ENCODE data around the gene SLC17A4.

SLC17A4 gene

GRCh38 chr6:25816252-25816651 lies 61.7 kb downstream of the SLC17A4 start:
- TF ChIP-seq, protein P1, sequence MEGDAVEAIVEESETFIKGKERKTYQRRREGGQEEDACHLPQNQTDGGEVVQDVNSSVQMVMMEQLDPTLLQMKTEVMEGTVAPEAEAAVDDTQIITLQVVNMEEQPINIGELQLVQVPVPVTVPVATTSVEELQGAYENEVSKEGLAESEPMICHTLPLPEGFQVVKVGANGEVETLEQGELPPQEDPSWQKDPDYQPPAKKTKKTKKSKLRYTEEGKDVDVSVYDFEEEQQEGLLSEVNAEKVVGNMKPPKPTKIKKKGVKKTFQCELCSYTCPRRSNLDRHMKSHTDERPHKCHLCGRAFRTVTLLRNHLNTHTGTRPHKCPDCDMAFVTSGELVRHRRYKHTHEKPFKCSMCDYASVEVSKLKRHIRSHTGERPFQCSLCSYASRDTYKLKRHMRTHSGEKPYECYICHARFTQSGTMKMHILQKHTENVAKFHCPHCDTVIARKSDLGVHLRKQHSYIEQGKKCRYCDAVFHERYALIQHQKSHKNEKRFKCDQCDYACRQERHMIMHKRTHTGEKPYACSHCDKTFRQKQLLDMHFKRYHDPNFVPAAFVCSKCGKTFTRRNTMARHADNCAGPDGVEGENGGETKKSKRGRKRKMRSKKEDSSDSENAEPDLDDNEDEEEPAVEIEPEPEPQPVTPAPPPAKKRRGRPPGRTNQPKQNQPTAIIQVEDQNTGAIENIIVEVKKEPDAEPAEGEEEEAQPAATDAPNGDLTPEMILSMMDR (IDR thresholded peaks at IDR 0.05; ENCODE audit: low read depth, low read length): no peak
- DNase-seq (ENCODE audit: extremely low read depth, low read depth): no peak

DNA sequence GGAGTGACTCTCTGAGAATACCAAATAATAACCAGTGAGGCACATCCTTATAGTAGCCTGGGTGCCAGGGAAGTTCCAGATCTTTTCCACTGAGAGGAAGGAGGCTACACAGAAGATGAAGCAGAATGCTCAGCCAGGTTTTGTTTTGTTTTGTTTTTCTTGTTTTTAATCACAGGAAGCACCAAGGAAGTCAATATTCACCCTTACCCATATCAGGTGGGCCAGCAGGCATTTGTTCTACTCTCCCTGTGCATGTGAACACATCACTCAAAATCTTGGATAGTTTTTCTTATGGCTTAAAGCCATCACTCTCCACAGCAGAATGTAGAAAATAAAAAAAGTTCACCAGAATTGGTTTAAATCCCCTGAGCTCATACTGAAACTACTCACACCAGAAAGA lies 66.8 kb downstream of the SLC17A4 start:
- DNase-seq (ENCODE audit: extremely low read depth, low read depth): no peak
- TF ChIP-seq, protein P1 (IDR thresholded peaks at IDR 0.05; ENCODE audit: low read depth, low read length): no peak

- DNase-seq (ENCODE audit: extremely low read depth, low read depth): no peak
- TF ChIP-seq, protein P1 (IDR thresholded peaks at IDR 0.05; ENCODE audit: low read depth, low read length): no peak
These were observed 74.8 kb downstream of the SLC17A4 start for GRCh38 chr6:25829375-25829774.

- TF ChIP-seq, protein P1 (IDR thresholded peaks at IDR 0.05; ENCODE audit: low read depth, low read length): no peak
- no peak for DNase-seq (ENCODE audit: extremely low read depth, low read depth)
These were observed 75.9 kb downstream of the SLC17A4 start for GRCh38 chr6:25830458-25830857.
